Ureter (tissue), 1 donor: ENCODE measurements around the gene FBXO7. TPM values are rescaled to one million over a fixed set of nuclear protein-coding genes. Genes with fewer than 3 reads are reported as not detected.
"Not testable (repeated sequence)": the region's sequence is repeated elsewhere in the genome, so short reads cannot be mapped to it uniquely, and the experiment has no call there.

Experiments
- DNase-seq: peaks from one replicate; pipeline ENCODE4 v3.0.0-alpha.2; 2020; ENCODE audit warnings: low spot score
- total RNA-seq: library from RNA; stranded (reverse); gene quantifications from one replicate; pipeline ENCODE4 v1.2.4, GENCODE V29; 2023
- donor health status: DM: yes; HTN: yes; CAD: no.

The FBXO7 gene
- 85.0 TPM for total RNA-seq

GRCh38 chr22:32474635-32475467, at the start of gene FBXO7:
Gene FBXO7 (plus strand): TSS chr22:32474811. CDS start chr22:32475003, 192 bp downstream.
- DNase-seq: peak; percentile 92

- DNase-seq: no peak
Observed at GRCh38 chr22:32426881-32427280, 47.7 kb upstream of the FBXO7 start.

- no peak for DNase-seq
Observed at GRCh38 chr22:32430352-32430751, 44.3 kb upstream of the FBXO7 start.

- no peak for DNase-seq
Observed at GRCh38 chr22:32444068-32444467, 30.5 kb upstream of the FBXO7 start.

DNA sequence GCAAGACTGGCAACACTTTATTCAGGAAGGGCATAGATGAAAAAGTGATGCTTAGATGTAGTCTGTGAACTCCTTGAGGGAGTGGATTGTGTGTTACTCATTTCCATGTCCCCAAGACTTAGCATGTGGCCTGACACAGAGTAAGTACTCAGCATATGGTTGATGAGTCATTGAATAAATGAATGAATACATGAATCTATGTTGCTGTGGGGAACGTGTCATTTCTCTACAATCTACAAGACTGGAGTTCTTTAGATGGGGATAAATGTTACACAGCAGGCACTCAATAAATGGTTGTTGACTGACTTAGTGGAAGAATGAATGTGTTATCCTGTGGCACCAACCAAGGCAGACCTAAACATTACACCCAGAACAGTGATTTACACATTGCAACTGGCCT, 28.3 kb upstream of the FBXO7 start:
- DNase-seq: no peak

DNA sequence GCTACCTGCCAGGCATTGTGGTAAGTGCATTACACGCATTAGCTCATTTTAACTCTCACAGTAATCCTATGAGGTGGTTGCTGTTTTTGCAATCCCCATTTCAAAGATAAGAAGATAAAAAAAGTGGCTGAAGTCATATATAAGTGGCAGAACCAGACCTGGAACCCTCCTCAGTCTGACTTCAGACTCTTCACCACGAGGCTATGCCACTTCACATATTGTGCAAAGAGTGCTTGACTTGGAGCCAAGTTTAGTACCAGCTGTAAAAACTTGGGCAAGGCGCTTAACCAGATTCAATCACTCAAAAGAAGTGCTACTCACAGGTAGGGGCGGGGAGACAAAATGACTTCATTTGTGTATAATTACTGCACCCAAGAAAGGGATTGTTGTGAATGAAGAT, 25.6 kb upstream of the FBXO7 start:
- DNase-seq: no peak

- no peak for DNase-seq
Observed at GRCh38 chr22:32457031-32457430, 17.6 kb upstream of the FBXO7 start.

GRCh38 chr22:32462452-32462851, 12.2 kb upstream of the FBXO7 start:
- no peak for DNase-seq

DNA sequence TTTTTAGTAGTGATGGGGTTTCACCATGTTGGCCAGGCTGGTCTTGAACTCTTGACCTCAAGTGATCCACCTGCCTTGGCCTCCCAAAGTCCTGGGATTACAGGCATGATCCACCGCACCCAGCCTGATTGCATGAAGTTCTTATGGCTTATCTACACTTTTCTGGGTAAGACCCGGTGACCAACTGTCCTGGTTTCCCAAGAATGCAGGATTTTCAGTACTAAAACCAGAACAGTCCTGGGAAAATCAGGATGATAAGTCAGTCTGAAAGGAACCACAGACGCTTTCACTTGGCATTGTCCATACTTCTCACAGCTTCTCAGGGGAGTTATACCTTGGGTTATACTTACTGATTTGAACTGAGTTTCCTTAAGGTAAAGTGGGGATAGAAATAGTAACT, 8.9 kb upstream of the FBXO7 start:
- DNase-seq: no peak

DNA sequence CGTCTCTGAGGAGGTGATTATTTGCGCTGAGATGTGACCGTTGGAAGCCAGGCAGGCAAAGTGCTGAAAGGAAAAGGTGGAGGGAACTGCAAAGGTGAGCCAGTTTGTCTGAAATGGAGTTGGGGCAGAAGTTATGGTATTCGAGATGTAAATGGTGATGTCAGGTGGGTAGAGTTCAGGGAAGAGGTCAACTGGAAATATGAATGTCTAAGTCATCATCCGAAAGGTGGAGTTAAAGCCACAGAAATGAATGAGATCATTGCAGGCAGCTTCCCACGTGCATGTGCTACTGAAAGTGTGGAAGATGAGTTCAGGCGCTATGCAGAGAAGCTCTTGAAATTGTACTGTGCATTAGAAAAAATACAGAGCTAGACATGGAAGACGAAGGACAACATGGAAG, 8.1 kb upstream of the FBXO7 start:
- no peak for DNase-seq

GRCh38 chr22:32469799-32470212, 4.8 kb upstream of the FBXO7 start:
- no peak for DNase-seq

- DNase-seq: no peak
Observed at GRCh38 chr22:32473388-32473952, 1.1 kb upstream of the FBXO7 start.

DNA sequence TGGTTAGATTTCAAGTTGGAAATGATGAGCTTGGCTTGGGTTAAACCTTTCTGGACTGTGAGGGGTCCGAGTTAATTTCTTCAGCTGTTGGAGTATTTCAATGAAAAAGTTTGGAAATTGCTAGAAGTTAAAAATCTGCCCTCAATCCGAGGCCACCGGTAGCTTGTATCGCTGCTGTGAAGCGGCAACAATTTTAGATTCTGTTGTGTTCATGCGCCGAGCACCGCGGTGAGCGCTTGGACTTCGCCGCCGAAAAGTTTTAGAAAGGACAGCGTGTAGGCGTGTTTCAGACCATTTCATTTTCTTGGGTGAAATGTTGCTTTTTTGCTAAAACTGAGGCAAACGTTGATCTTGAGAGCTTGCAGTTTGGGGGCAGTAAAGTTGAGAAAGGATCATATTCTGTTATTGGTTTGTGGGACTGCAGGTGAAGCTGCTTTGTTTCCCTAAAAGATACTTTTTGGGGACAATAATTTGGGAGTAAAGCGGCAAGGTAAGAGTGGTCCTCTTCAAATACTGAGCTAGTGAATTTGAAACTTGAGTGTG, 928 bp downstream of the FBXO7 start:
- no peak for DNase-seq

DNA sequence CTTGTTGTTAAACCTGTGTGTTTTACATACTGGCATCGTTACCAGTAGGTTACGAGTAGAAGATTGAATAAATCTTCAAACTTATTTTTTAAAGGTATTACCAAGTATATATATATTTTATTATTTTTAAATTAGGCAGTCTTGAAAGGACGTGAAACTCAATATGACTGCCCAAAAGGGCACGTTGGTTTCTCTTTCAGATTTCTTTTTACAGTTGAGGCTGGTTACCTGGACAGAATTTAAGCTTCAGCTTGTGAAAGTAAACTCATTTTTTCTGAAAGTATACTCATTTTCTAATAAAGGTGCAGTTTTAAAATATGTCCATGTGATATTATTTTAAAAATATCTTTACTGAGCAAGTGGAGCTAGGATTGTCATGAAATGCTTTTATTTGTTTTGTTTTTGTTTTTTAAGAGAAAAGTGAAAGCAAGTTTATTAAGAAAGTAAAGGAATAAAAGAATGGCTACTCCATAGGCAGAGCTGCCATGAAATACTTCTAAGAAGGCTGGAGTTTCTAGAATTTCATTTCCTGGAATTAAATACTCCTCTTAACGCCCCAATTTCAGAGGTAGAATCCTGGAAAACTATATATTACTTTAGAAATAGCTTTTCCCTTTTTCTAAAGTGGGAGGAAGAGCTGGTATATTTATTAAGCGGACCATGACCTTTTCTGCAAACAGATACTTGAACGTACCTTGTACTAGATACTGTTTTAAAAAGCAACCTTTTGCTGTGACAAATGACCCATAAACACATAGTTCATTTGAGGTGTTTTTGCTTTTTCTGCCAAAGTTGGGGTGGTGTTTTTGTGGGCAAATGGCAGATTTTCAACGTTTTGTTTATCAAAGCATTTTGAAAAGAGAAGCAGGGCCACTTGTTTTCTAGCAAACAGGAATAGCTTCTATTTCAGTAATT, 1.9 kb downstream of the FBXO7 start:
- no peak for DNase-seq

- DNase-seq: no peak
Observed at GRCh38 chr22:32477596-32477995, 3.0 kb downstream of the FBXO7 start.

DNA sequence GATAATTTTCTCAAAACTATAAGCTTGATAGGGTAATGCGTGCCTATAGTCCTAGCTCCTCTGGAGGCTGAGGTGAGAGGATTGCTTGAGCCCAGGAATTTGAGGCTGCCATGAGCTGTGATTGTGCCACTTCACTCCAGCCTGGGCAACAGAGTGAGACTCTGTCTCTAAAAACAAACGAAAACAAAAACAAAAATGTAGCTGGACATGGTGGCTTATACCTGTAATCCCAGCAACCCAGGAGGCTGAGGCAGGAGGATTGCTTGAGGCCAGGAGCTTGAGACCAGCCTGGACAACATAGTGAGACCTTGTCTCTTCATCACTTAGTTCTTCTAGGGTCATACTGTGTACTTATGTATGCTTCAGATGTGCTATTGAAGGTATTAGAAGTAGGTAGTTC, 3.9 kb downstream of the FBXO7 start:
- not testable (repeated sequence) for DNase-seq

- no peak for DNase-seq
Observed at GRCh38 chr22:32478994-32479393, 4.4 kb downstream of the FBXO7 start.

- DNase-seq: no peak
Observed at GRCh38 chr22:32480238-32480637, 5.6 kb downstream of the FBXO7 start.

GRCh38 chr22:32482708-32483107, 8.1 kb downstream of the FBXO7 start:
- DNase-seq: no peak

DNA sequence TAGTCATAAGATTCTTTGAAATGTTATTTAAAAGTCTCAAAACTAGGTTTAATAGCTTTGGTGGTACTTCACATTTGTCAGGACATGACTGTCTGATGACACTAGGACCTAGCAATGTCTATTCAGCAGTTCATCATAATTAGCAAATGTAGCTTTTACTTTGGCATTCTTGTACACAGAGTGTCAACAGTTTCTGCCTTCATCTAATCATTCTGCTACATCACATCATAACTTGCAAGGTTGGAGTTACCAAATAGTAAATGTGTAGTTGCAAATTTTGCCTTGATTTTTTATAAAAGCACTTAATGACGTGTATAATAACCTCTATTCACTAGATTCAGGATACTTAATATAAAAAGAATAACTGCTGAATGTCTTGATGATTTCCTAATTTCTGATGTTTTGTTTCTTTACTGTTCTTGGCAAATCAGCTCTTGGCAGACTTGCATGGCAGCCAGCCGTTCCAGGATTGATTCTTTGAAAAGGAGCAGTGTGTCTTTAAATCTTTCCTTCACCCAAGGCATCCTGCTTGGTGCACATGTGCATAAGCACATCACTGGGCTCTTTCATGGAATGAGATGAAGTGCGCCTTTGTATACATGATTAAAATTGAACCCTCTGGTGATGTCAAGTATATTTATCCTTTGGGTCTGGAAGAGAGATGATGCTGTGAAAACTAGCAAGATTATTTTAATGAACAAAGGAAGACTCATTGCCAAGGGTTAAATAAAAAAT, 12.2 kb downstream of the FBXO7 start:
- no peak for DNase-seq

- no peak for DNase-seq
Observed at GRCh38 chr22:32487461-32487860, 12.8 kb downstream of the FBXO7 start.
